Common myeloid progenitor, CD34-positive (primary cell): ENCODE measurements around the gene IGSF9B.

Experiments used
- CTCF ChIA-PET: fragments of 350-600 bp; sonication (Branson Sonifier 250); formaldehyde crosslinking; loops from one replicate; lab custom pipeline; 2021; ENCODE audit warnings: antibody characterized with exemption; lab: Charles Lee
- POLR2A ChIA-PET: fragments of 350-600 bp; sonication (Branson Sonifier 250); formaldehyde crosslinking; loops from one replicate; lab custom pipeline; 2021; ENCODE audit warnings: antibody characterized with exemption; lab: Charles Lee
- DNase-seq, 3 donors: peaks; one replicate each; pipeline versions ENCODE4 v3.0.0 to v3.0.0-alpha.2; 2013
- H3K27ac ChIP-seq, 2 experiments: 1 replicate in 1 of 2; 2 replicates in 1 of 2; pipeline ENCODE4 v1.7.0; 2013; ENCODE audit warnings: inconsistent platforms in 2 of 2, low read length in 2 of 2, mild to moderate bottlenecking in 2 of 2, low read depth in 1 of 2, moderate library complexity in 1 of 2; ENCODE audit not compliant: severe bottlenecking in 2 of 2, insufficient read depth in 1 of 2, poor library complexity in 1 of 2
- H3K27me3 ChIP-seq, 5 experiments: replicated peaks in 2 of 5; 1 replicate in 3 of 5; 2 replicates in 2 of 5; pipeline versions ENCODE4 v1.6.1 to v1.7.0; 2013; ENCODE audit warnings: low read length in 4 of 5, mild to moderate bottlenecking in 2 of 5, moderate library complexity in 2 of 5, inconsistent platforms in 1 of 5; ENCODE audit not compliant: insufficient read depth in 5 of 5, control insufficient read depth in 4 of 5
- H3K36me3 ChIP-seq, 4 experiments: 1 replicate in 2 of 4; 2 replicates in 2 of 4; pipeline versions ENCODE4 v1.6.1 to v1.7.0; 2013; ENCODE audit warnings: low read length in 3 of 4, control low read depth in 1 of 4, mild to moderate bottlenecking in 1 of 4; ENCODE audit not compliant: control insufficient read depth in 4 of 4, insufficient read depth in 4 of 4
- H3K4me1 ChIP-seq, 4 experiments: 1 replicate in 3 of 4; 2 replicates in 1 of 4; pipeline versions ENCODE4 v1.6.1 to v1.7.1; 2013; ENCODE audit warnings: low read length in 3 of 4, mild to moderate bottlenecking in 3 of 4, control low read depth in 1 of 4, inconsistent platforms in 1 of 4, moderate library complexity in 1 of 4; ENCODE audit not compliant: control insufficient read depth in 4 of 4, insufficient read depth in 4 of 4; ENCODE audit errors: control extremely low read depth in 1 of 4
- H3K4me3 ChIP-seq, 7 experiments: 1 replicate in 4 of 7; 2 replicates in 3 of 7; pipeline versions ENCODE4 v1.5.1 to v1.7.0; 2013; ENCODE audit warnings: mild to moderate bottlenecking in 7 of 7, low read length in 6 of 7, moderate library complexity in 6 of 7, inconsistent platforms in 2 of 7, low read depth in 2 of 7, control low read depth in 1 of 7; ENCODE audit not compliant: insufficient read depth in 4 of 7, control insufficient read depth in 1 of 7; ENCODE audit errors: extremely low read depth in 1 of 7
- H3K9me3 ChIP-seq, 5 experiments: 1 replicate in 4 of 5; 2 replicates in 1 of 5; pipeline versions ENCODE4 v1.6.1 to v1.7.1; 2013; ENCODE audit warnings: low read length in 4 of 5, mild to moderate bottlenecking in 2 of 5, inconsistent platforms in 1 of 5, low read depth in 1 of 5, moderate library complexity in 1 of 5; ENCODE audit not compliant: control insufficient read depth in 4 of 5, insufficient read depth in 2 of 5; ENCODE audit errors: control extremely low read depth in 1 of 5
- WGBS: methylation state at CpG from one replicate; pipeline ENCODE4 v1.1.5; 2013; ENCODE audit not compliant: insufficient coverage; 5-methylcytosine and 5-hydroxymethylcytosine counted together

IGSF9B gene

DNA sequence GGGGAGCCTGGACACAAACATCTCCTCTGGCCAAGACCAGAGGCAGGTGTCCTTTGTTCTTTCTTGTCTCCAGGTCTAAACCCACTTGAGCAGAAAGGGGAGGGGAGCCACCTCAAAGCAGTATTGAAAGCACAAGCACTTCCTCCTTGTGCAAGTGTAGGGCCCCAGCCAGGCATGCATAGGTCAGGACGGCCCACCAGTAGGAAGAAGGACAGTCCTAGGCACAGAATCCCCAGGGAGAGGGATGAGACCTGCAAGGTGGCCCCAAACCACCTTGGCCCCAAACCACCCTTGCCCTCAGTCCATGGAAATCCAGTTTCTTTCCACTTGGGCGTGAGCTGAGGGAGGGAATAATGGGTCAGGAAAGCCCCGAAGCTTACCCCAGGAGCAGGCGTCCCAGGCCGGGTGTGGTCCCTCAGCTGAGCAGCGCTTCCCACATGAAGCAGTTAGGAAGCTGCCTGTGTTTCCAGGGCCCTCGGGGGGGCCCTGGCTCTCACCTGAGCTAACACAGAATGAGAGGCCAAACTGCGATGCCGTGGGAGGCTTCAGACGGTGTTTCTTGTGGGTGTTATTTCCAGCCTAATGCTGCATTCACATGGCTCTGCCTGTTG is 20.4 kb upstream of the IGSF9B start:
- H3K36me3 ChIP-seq: no peaks in the 10 kb centered on the region
- no peaks in the 10 kb centered on the region for H3K9me3 ChIP-seq
- no peak overlapping the region for H3K27ac ChIP-seq
- H3K27me3 ChIP-seq: peaks cover 0 to 14% (median 5%) of the 10 kb centered on the region in 5 experiments
- DNase-seq: no peak
- whole genome bisulfite sequencing: 91% methylated on average over 6 of the region's 10 CpGs
- no peaks in the 10 kb centered on the region for H3K4me1 ChIP-seq
- no peak overlapping the region for H3K4me3 ChIP-seq
- POLR2A ChIA-PET: no interaction called here
- CTCF ChIA-PET: no interaction called here

- H3K9me3 ChIP-seq: no peaks in the 10 kb centered on the region
- no peak overlapping the region for H3K4me3 ChIP-seq
- no peaks in the 10 kb centered on the region for H3K4me1 ChIP-seq
- 94% methylated on average over 7 of the region's 7 CpGs for WGBS
- no peak overlapping the region for H3K27ac ChIP-seq
- peaks cover 0 to 14% (median 5%) of the 10 kb centered on the region in 5 experiments for H3K27me3 ChIP-seq
- no peaks in the 10 kb centered on the region for H3K36me3 ChIP-seq
- CTCF ChIA-PET: no interaction called here
- no peak for DNase-seq
- POLR2A ChIA-PET: no interaction called here
Observed at GRCh38 chr11:133975488-133975849, 18.7 kb upstream of the IGSF9B start.

DNA sequence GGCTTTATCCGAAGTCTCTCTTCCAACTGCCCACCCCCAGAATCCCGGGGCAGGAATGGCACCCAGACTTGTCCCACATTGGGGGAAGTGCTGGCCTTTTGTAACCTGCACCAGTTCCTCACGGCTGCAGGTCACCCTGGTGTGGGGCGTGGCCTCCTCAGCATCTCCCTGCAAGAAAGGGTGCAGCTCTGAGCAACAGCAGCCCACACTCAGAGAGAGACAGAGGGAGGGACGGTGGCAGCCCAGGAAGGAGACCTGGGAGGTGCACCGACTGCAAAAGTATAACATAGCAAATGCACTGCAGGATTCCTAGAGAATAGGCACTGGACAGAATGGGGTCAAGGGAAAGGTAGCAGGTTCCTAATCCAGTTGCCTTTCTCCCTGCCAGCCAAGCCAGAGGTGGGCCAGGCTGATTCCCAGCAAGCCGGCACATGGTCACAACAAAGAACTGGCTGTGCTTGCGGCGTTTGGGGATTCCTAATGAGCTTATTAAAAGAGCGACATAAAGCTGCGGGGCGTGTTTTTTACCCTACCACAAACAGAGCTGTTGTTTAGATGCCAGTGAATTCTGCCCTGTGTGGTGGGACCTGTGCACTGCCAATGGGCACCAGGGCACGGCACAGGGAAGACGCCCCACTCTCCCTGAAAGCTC is 18.2 kb upstream of the IGSF9B start:
- ChIA-PET POLR2A (no interaction called here), CTCF (no interaction called here)
- H3K36me3 ChIP-seq: no peaks in the 10 kb centered on the region
- no peak for DNase-seq
- H3K9me3 ChIP-seq: no peaks in the 10 kb centered on the region
- 90% methylated on average over 13 of the region's 14 CpGs for WGBS
- no peaks in the 10 kb centered on the region for H3K4me1 ChIP-seq
- peaks cover 1 to 12% (median 5%) of the 10 kb centered on the region in 5 experiments for H3K27me3 ChIP-seq
- H3K4me3 ChIP-seq: no peak overlapping the region
- no peak overlapping the region for H3K27ac ChIP-seq

DNA sequence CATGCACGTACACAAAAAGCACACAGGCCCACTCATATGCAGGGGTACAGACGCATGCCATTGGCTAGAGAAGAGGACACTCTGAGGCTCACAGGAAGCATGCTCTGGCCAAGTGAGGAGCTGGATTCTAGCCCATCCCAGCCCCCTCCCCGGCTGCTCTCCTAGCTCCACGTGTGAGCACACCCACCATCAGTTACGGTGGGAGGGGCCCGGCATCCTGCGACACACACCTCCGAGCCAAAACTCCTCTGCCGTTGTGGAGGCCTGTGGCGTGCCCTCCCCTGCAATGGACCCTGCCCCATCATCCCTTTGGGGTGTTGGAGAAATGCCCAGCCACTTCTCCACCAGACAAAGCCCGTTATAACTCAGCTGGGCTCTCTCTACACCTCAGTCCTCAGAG is 15.1 kb upstream of the IGSF9B start:
- WGBS: 89% methylated on average over 3 of the region's 11 CpGs
- H3K27me3 ChIP-seq: peaks cover 0 to 39% (median 14%) of the 10 kb centered on the region in 5 experiments
- no peaks in the 10 kb centered on the region for H3K36me3 ChIP-seq
- H3K9me3 ChIP-seq: no peaks in the 10 kb centered on the region
- ChIA-PET CTCF (interaction anchor here (0.8 kb wide), 1 partner anchor 10 kb away, joined by 3 read pairs; no protein-coding TSS in a partner anchor), POLR2A (no interaction called here)
- peaks cover 0 to 7% (median 2%) of the 10 kb centered on the region in 4 experiments for H3K4me1 ChIP-seq
- no peak overlapping the region for H3K27ac ChIP-seq
- no peak for DNase-seq
- H3K4me3 ChIP-seq: no peak overlapping the region

GRCh38 chr11:133969112-133969511 is 12.3 kb upstream of the IGSF9B start:
- DNase-seq: no peak
- no peaks in the 10 kb centered on the region for H3K9me3 ChIP-seq
- H3K36me3 ChIP-seq: no peaks in the 10 kb centered on the region
- peaks cover 0 to 7% (median 3%) of the 10 kb centered on the region in 4 experiments for H3K4me1 ChIP-seq
- ChIA-PET CTCF (no interaction called here), POLR2A (no interaction called here)
- no peak overlapping the region for H3K27ac ChIP-seq
- H3K4me3 ChIP-seq: no peak overlapping the region
- peaks cover 0 to 42% (median 6%) of the 10 kb centered on the region in 5 experiments for H3K27me3 ChIP-seq
- WGBS: 91% methylated on average over 10 of the region's 11 CpGs

DNA sequence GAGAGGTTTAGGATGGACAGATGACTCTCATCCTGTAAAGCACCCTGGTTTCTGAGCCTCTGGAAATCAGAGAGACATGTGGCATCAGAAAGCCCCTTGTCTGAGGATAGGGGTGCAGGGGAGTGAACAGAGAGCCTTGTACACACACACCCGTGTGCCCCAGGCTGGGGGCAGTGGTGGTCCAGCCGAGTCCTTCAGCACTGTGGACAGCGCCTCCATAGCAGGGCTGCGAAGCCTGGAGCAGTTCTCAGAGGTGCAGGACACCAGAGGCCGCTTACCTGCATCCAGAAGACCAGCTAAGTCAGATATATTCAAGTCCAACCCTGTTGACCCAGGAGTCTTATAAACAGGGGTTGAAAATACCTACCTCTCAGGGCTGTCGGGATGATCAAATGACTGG is 11.5 kb upstream of the IGSF9B start:
- H3K4me3 ChIP-seq: no peak overlapping the region
- peaks cover 0 to 42% (median 8%) of the 10 kb centered on the region in 5 experiments for H3K27me3 ChIP-seq
- ChIA-PET CTCF (no interaction called here), POLR2A (no interaction called here)
- H3K27ac ChIP-seq: no peak overlapping the region
- peak in 2 of 3 donors; percentile 15 to 22 for DNase-seq
- no peaks in the 10 kb centered on the region for H3K36me3 ChIP-seq
- WGBS: 52% methylated on average over 6 of the region's 6 CpGs
- H3K9me3 ChIP-seq: no peaks in the 10 kb centered on the region
- H3K4me1 ChIP-seq: peaks cover 0 to 7% (median 3%) of the 10 kb centered on the region in 4 experiments

DNA sequence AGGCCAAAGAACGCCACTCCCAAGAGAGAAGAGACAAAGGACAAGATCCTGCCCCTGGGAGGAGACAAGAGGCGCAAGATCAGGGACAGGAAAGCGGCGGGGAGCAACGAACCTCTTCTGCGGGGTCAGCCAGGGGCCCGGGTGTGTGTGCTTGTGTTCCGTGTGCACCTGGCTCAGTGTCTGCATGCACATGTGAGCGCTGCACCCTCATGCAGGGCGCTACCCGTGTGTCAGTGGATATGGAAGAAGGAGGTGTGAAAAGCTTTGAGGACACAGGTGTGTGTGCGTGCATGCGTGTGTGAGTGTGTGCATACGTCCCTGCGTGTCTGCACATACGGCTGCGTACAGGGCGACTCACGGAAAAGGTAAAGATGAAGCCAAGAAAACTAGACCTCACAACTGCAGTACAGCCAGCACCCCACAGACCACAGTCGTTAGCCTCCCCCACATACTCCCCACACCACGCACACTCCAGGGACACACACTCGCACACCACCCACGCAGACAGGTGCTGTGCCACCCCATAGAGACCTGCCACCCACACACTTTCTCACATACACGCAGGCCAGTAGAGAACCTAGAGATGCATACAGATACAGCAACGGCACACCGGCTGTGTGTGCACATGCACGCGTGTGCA is 11.0 kb upstream of the IGSF9B start:
- H3K36me3 ChIP-seq: no peaks in the 10 kb centered on the region
- 83% methylated on average over 19 of the region's 28 CpGs for WGBS

More for the DNA sequence above, 11.0 kb upstream of the IGSF9B start:
- ChIA-PET CTCF (no interaction called here), POLR2A (no interaction called here)
- Histone ChIP-seq H3K27me3 (peaks cover 0 to 42% (median 8%) of the 10 kb centered on the region in 5 experiments), H3K9me3 (no peaks in the 10 kb centered on the region), H3K4me3 (peak overlapping the region in 4 of 7 experiments; percentile 8 to 52 (median 38)), H3K27ac (no peak overlapping the region), H3K4me1 (peaks cover 0 to 7% (median 3%) of the 10 kb centered on the region in 4 experiments)
- DNase-seq: no peak
